Left renal cortex interstitium (tissue), 4 donors: ENCODE data around the gene CNTN2. TPM values are rescaled to one million over a fixed set of nuclear protein-coding genes. Genes with fewer than 3 reads are reported as not detected.

Experiments
- DNase-seq, 4 donors: peaks; one replicate each; pipeline ENCODE4 v3.0.0-alpha.2; 2013; ENCODE audit warnings: low read depth in 4 of 4, low spot score in 2 of 4, missing footprints in 1 of 4
- polyA plus RNA-seq, 4 donors: library from polyadenylated mRNA; unstranded; fragments of 120-200 nt; gene quantifications; one replicate each; pipeline ENCODE4 v1.2.1, GENCODE V29; 2013; ENCODE audit not compliant: insufficient read length in 4 of 4

The CNTN2 gene
- under 1 TPM; 0.32 to 0.82 (median 0.74) TPM for polyA plus RNA-seq

- no peak for DNase-seq
Measured at GRCh38 chr1:205042911-205043806, at the start of gene CNTN2. Gene CNTN2, plus strand, starts transcription at chr1:205043212. Its CDS starts 9,974 bp downstream, at chr1:205053186.

DNA sequence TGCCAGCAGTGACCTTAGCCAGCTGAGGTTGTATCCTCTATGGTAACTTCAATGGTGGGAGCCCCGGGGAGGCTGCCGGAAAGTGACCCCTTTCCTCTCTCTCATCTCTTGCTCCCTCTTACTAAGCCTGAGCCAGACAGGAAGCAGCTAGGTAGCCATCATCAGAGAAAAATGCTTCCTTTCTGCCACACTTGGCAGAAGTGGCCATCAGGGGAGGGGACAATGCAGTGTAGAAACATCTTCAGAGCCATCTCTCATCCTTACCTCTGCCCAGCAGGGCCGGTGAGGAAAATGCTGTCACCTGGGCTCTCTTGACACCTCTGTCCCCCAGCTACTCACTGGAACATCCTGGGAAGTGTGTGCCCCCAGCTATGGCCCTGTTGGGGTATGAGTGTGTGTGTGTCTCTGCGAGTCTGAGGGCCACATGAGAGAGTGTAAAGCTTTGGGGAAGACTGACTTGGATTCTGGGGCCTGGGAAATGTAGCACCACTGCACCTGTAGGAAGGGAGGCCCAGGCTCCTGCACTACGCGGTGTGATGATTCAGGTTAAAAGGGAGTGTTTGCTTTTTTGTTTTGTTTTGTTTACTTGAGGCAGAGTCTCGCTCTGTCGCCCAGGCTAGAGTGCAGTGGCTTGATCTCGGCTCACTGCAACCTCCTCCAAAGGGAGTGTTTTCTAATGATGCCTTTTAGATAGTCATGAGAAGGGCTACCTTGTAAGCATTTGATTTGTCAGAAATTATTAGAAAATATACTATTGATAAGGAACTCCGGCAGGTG lies 48.7 kb upstream of the CNTN2 start:
- no peak for DNase-seq

DNA sequence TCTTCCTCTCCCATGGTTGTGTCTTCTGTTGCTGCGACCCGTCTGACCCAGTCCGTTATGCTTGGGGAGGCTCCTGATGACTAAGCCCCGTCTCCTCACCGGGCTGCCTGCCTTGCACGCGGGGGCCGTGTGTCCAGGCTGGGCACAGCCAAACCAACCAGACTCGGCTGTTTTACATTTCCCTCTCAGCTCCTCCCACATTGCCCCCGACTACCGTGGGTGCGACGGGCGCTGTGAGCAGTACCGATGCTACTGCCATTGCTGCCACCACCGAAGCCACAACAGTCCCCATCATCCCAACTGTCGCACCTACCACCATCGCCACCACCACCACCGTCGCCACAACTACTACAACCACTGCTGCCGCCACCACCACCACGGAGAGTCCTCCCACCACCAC lies 46.0 kb upstream of the CNTN2 start:
- no peak for DNase-seq

DNA sequence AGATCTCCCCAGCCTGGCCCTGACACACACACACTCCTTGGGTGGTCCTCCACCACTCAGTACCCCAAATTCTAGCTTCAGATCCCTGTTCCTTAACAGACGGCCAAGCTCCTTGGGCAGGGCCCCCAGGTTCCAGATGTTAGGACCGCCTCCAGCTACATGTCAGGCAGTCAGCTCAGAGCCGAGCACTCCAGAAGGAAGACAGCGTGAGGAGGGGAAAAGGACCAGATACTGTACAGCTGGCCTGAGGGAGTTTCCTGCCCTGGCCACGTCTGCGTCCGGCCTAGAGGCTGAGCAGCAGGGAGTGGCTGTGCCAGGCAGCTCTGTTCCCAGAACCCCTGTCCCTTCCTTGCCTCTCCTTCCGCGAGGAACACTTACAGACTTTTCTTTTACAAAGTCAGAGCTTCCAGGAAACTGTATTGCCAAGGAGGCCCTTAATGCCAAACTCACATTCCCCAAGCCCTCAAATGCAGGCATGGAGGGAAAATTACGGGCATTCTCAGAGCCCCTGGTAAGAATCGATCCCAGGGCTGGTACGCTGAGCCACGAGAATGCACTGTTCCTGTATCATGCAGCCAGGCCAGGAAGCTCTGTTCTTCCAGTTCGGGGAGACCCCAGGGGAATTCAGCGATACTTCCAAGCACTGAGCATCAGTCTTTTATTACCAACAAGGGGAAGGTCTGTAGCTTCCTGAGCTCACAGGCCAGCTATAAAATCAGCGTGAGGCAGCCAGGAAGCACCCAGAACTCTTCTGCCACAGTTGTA lies 45.2 kb upstream of the CNTN2 start:
- DNase-seq: no peak

DNA sequence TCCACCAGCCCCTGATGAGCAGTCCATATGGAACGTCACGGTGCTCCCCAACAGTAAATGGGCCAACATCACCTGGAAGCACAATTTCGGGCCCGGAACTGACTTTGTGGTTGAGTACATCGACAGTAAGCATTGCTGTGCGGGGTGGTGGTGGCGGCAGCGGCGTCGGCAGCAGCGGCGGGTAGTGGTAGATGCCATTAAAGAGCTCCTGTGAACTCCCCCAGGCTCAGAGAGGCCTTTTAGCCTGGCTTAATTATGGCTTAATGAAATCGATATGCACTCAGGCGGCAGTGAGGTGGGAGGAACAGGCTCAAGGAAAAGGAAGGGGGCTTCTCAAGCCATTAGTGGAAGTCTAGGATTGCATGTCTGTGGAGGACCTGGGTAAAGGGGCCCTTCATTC lies 41.9 kb upstream of the CNTN2 start:
- no peak for DNase-seq

GRCh38 chr1:205002705-205003104 lies 40.3 kb upstream of the CNTN2 start:
- DNase-seq: no peak

- DNase-seq: no peak
Measured at GRCh38 chr1:205003358-205004131, 39.5 kb upstream of the CNTN2 start.

GRCh38 chr1:205004351-205004750 lies 38.7 kb upstream of the CNTN2 start:
- DNase-seq: no peak

- no peak for DNase-seq
Measured at GRCh38 chr1:205008896-205009295, 34.1 kb upstream of the CNTN2 start.

GRCh38 chr1:205009670-205010069 lies 33.3 kb upstream of the CNTN2 start:
- no peak for DNase-seq

GRCh38 chr1:205012391-205013140 lies 30.4 kb upstream of the CNTN2 start:
- DNase-seq: no peak

- DNase-seq: no peak
Measured at GRCh38 chr1:205013683-205014367, 29.2 kb upstream of the CNTN2 start.

GRCh38 chr1:205014783-205015182 lies 28.2 kb upstream of the CNTN2 start:
- no peak for DNase-seq

DNA sequence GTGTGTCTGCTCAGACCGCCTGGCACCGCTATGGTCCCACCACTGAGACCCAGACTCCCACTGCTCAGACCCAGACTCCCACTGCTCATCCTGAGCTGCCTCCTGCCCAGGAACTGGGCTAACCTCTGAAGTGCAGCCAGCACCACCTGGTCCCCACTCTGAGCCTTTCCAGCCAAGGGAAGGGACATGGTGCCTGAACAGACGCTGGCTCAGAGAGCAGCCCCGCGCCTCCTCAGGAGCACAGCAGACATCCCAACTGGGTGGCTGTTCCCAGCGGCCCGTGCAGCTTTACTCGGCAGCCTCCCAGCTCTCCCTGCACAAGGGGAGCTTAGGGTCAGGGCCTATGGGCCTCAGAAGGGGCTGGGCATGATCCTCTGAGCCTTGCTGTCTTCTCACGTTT lies 27.8 kb upstream of the CNTN2 start:
- no peak for DNase-seq

GRCh38 chr1:205016075-205016474 lies 26.9 kb upstream of the CNTN2 start:
- no peak for DNase-seq

- DNase-seq: no peak
Measured at GRCh38 chr1:205016584-205016983, 26.4 kb upstream of the CNTN2 start.

GRCh38 chr1:205017001-205017400 lies 26.0 kb upstream of the CNTN2 start:
- no peak for DNase-seq

- no peak for DNase-seq
Measured at GRCh38 chr1:205017766-205018165, 25.2 kb upstream of the CNTN2 start.

GRCh38 chr1:205018381-205018780 lies 24.6 kb upstream of the CNTN2 start:
- DNase-seq: no peak
